Keratinocyte (primary cell): ENCODE measurements around the gene SMARCD2. TPM values are rescaled to one million over a fixed set of nuclear protein-coding genes. Genes with fewer than 3 reads are reported as not detected.

Source experiments
- DNase-seq: peaks from one replicate; pipeline ENCODE4 v3.0.0-alpha.2; 2011; ENCODE audit warnings: low read depth, missing footprints, low spot score
- FAIRE-seq: peaks from 2 replicates; lab custom pipeline; 2011; peaks lifted over from hg19 to GRCh38; lab: Jason Lieb, UNC
- H2AFZ ChIP-seq: 2 replicates; pipeline ENCODE4 v1.6.0; 2012; ENCODE audit warnings: low read length, control low read depth, inconsistent platforms; ENCODE audit not compliant: control insufficient read depth
- H3K27ac ChIP-seq: 2 replicates; pipeline ENCODE4 v1.5.1; 2011; ENCODE audit warnings: low read length; ENCODE audit not compliant: control insufficient read depth, insufficient read depth
- H3K27me3 ChIP-seq: 3 replicates; pipeline ENCODE4 v1.6.0; 2011; ENCODE audit warnings: low read length; ENCODE audit not compliant: control insufficient read depth, insufficient read depth; ENCODE audit errors: extremely low read depth
- H3K36me3 ChIP-seq, 2 experiments: 2 replicates in 1 of 2; 3 replicates in 1 of 2; pipeline ENCODE4 v1.5.1; 2011; ENCODE audit warnings: low read length in 2 of 2, mild to moderate bottlenecking in 1 of 2; ENCODE audit not compliant: control insufficient read depth in 2 of 2, insufficient read depth in 2 of 2; ENCODE audit errors: extremely low read depth in 1 of 2
- H3K4me1 ChIP-seq: 3 replicates; pipeline ENCODE4 v1.5.1; 2011; ENCODE audit warnings: low read length; ENCODE audit not compliant: control insufficient read depth, insufficient read depth; ENCODE audit errors: extremely low read depth
- H3K4me2 ChIP-seq: 3 replicates; pipeline ENCODE4 v1.6.0; 2011; ENCODE audit warnings: low read depth, low read length; ENCODE audit not compliant: control insufficient read depth, insufficient read depth; ENCODE audit errors: extremely low read depth
- H3K4me3 ChIP-seq, 3 experiments: fragments of 200-600 bp in 1 of 3; sonication (generic) in 1 of 3; 2 replicates in 2 of 3; 3 replicates in 1 of 3; pipeline ENCODE4 v1.5.1; 2011 to 2016; ENCODE audit warnings: low read length in 3 of 3, mild to moderate bottlenecking in 3 of 3, control low read depth in 2 of 3, inconsistent platforms in 1 of 3, low read depth in 1 of 3, mixed read lengths in 1 of 3, mixed run types in 1 of 3, moderate library complexity in 1 of 3; ENCODE audit not compliant: control insufficient read depth in 2 of 3, insufficient read depth in 2 of 3; ENCODE audit errors: extremely low read depth in 1 of 3
- H3K79me2 ChIP-seq: 2 replicates; pipeline ENCODE4 v1.6.0; 2012; ENCODE audit warnings: low read length; ENCODE audit not compliant: control insufficient read depth, insufficient read depth
- H3K9ac ChIP-seq: 3 replicates; pipeline ENCODE4 v1.6.0; 2011; ENCODE audit warnings: low read length; ENCODE audit not compliant: control insufficient read depth, insufficient read depth; ENCODE audit errors: extremely low read depth
- H3K9me1 ChIP-seq: 3 replicates; pipeline ENCODE4 v1.6.0; 2011; ENCODE audit warnings: low read length; ENCODE audit not compliant: control insufficient read depth, insufficient read depth; ENCODE audit errors: extremely low read depth
- H3K9me3 ChIP-seq: 2 replicates; pipeline ENCODE4 v1.5.1; 2012; ENCODE audit warnings: low read depth, low read length; ENCODE audit not compliant: control insufficient read depth
- H4K20me1 ChIP-seq: 3 replicates; pipeline ENCODE4 v1.6.0; 2011; ENCODE audit warnings: low read length; ENCODE audit not compliant: control insufficient read depth, insufficient read depth; ENCODE audit errors: extremely low read depth
- CTCF ChIP-seq, 3 experiments: IDR thresholded peaks in 1 of 3; conservative IDR thresholded peaks in 1 of 3; optimal IDR thresholded peaks in 1 of 3; 2 replicates in 2 of 3; 3 replicates in 1 of 3; pipeline versions ENCODE3 to v1.5.1; 2011; ENCODE audit warnings: low read length in 3 of 3, mild to moderate bottlenecking in 3 of 3, moderate library complexity in 2 of 3, control low read depth in 1 of 3, inconsistent platforms in 1 of 3; ENCODE audit not compliant: insufficient read depth in 2 of 3; ENCODE audit errors: extremely low read depth in 1 of 3
- EZH2 ChIP-seq: IDR thresholded peaks from one replicate; pipeline ENCODE4 v1.6.1; 2012; ENCODE audit warnings: inconsistent platforms, mild to moderate bottlenecking, low read length, moderate library complexity
- dilution Hi-C: fragments of 300-500 bp; cut with MboI; formaldehyde crosslinking; loops from one replicate; pipeline ENCODE4 v1.7.0; 2020; ENCODE audit warnings: low sequenced_read_pairs; ENCODE audit not compliant: extremely low pct_ligation_motif_present
- polyA plus RNA-seq, 5 experiments: library from polyadenylated mRNA; depleted of rRNA in 3 of 5; stranded (reverse) in 3 of 5; stranded (forward) in 1 of 5; unstranded in 1 of 5; fragments of >200 nt; gene quantifications; 1 replicate in 1 of 5; 2 replicates in 3 of 5; 3 replicates in 1 of 5; pipeline versions ENCODE4 v1.2.1 to v1.2.3, GENCODE V29; 2011 to 2012; ENCODE audit warnings: missing spikeins in 2 of 5, low read depth in 1 of 5, low replicate concordance in 1 of 5

Gene SMARCD2
- polyA plus RNA-seq, 1 donor (not counting 4 experiments of a cell fraction or from before 2014, with no cell fraction given): 86.3 TPM

- H3K4me3 ChIP-seq: no peak overlapping the region
- peaks cover 38% of the 10 kb centered on the region for H3K79me2 ChIP-seq
- no peaks in the 10 kb centered on the region for H3K27me3 ChIP-seq
- no peak for FAIRE-seq
- H3K9ac ChIP-seq: no peak overlapping the region
- H4K20me1 ChIP-seq: peaks cover 9% of the 10 kb centered on the region
- H3K36me3 ChIP-seq: peaks cover 60 to 66% of the 10 kb centered on the region in 2 experiments
- dilution Hi-C loops: no loop called here
- H2AFZ ChIP-seq: no peak overlapping the region
- H3K4me1 ChIP-seq: peaks cover 9% of the 10 kb centered on the region
- H3K4me2 ChIP-seq: no peak overlapping the region
- no peak for DNase-seq
- no peaks in the 10 kb centered on the region for H3K9me3 ChIP-seq
- TF ChIP-seq CTCF (optimal IDR thresholded peaks at IDR 0.05 in 1 of 3, IDR thresholded peaks at IDR 0.05 in 1 of 3, conservative IDR thresholded peaks at IDR 0.05 in 1 of 3; ENCODE audit: extremely low read depth in 1 of 3, insufficient read depth in 2 of 3, low read length in 3 of 3) (no peak), EZH2 (no peak)
- no peaks in the 10 kb centered on the region for H3K9me1 ChIP-seq
- no peak overlapping the region for H3K27ac ChIP-seq
Observed at GRCh38 chr17:63821804-63822203, 20.7 kb downstream of the SMARCD2 start.

- TF ChIP-seq EZH2 (no peak), CTCF (optimal IDR thresholded peaks at IDR 0.05 in 1 of 3, IDR thresholded peaks at IDR 0.05 in 1 of 3, conservative IDR thresholded peaks at IDR 0.05 in 1 of 3; ENCODE audit: extremely low read depth in 1 of 3, insufficient read depth in 2 of 3, low read length in 3 of 3) (no peak)
- Histone ChIP-seq H3K9me3 (no peaks in the 10 kb centered on the region), H3K4me3 (no peak overlapping the region), H3K27ac (no peak overlapping the region), H3K4me1 (peaks cover 6% of the 10 kb centered on the region), H4K20me1 (peaks cover 9% of the 10 kb centered on the region), H3K79me2 (peaks cover 31% of the 10 kb centered on the region), H3K36me3 (peaks cover 63 to 73% of the 10 kb centered on the region in 2 experiments), H2AFZ (no peak overlapping the region), H3K9me1 (no peaks in the 10 kb centered on the region), H3K27me3 (no peaks in the 10 kb centered on the region), H3K4me2 (no peak overlapping the region), H3K9ac (no peak overlapping the region)
- DNase-seq (no peak), FAIRE-seq (no peak)
- dilution Hi-C loops: no loop called here
Observed at GRCh38 chr17:63820963-63821561, 21.4 kb downstream of the SMARCD2 start.
